ENCODE data around the gene TAF4.

Gene TAF4

GRCh38 chr20:62066339-62066982 lies 780 bp upstream of the TAF4 start (continued):
- TF ChIP-seq ZNF398 (tag by site-specific recombination; IDR thresholded peaks at IDR 0.05) (peak; percentile 42; the same call in 1 of the 2 replicates), ZFP69B (tag by site-specific recombination; IDR thresholded peaks at IDR 0.05) (no peak), GFI1B (tag by site-specific recombination; IDR thresholded peaks at IDR 0.05) (no peak), ZEB2 (tag by site-specific recombination; IDR thresholded peaks at IDR 0.05) (0 out of 2 replicates have a peak, but pooled peaks have one; percentile 26), ZBTB6 (tag by site-specific recombination; IDR thresholded peaks at IDR 0.05) (no peak), ZBTB21 (tag by site-specific recombination; IDR thresholded peaks at IDR 0.05) (no peak), ZNF274 (IDR thresholded peaks at IDR 0.05; ENCODE audit: low read length) (no peak), ZNF274 (tag by site-specific recombination; IDR thresholded peaks at IDR 0.05; ENCODE audit: borderline replicate concordance) (no peak), ZNF155 (tag by site-specific recombination; IDR thresholded peaks at IDR 0.05) (no peak), ZNF76 (tag by site-specific recombination; IDR thresholded peaks at IDR 0.05; ENCODE audit: borderline replicate concordance, low read depth) (peak; percentile 47), GLIS2 (tag by site-specific recombination; IDR thresholded peaks at IDR 0.05) (peak; percentile 63), ZBTB26 (tag by site-specific recombination; optimal IDR thresholded peaks at IDR 0.05) (peak; percentile 69), ZNF138 (tag by site-specific recombination; IDR thresholded peaks at IDR 0.05; ENCODE audit: borderline replicate concordance) (no peak), YY1 (tag by site-specific recombination; IDR thresholded peaks at IDR 0.05) (peak; percentile 33; the same call in 1 of the 2 replicates)

GRCh38 chr20:62064770-62065673 lies 659 bp downstream of the TAF4 start:
- Histone ChIP-seq H3K4me3 (ENCODE audit: low read depth, low read length) (peak overlapping the region; percentile 74), H3K4me1 (ENCODE audit: control insufficient read depth, insufficient read depth, low read length) (no peaks in the 10 kb centered on the region), H3K27ac (ENCODE audit: extremely low read depth, low read depth, low read length) (peak overlapping the region; percentile 76; the same call in 1 of the 2 replicates), H3K36me3 (ENCODE audit: control insufficient read depth in 2 of 2, insufficient read depth in 1 of 2, low read length in 2 of 2) (peaks cover 0 to 32% of the 10 kb centered on the region in 2 experiments; a peak in 1 of 3 replicates), H3K9me3 (ENCODE audit: control insufficient read depth, insufficient read depth, low read depth, low read length) (no peaks in the 10 kb centered on the region)
- TF ChIP-seq ZNF112 (tag by site-specific recombination; IDR thresholded peaks at IDR 0.05), result no peak
- no peak for TF ChIP-seq ZNF132 (tag by site-specific recombination; IDR thresholded peaks at IDR 0.05; ENCODE audit: borderline replicate concordance)
- no peak for TF ChIP-seq KLF16 (tag by site-specific recombination; IDR thresholded peaks at IDR 0.05)
- ChIA-PET CTCF (no interaction called here), POLR2A (interaction anchor here (1.6 to 2.3 kb wide), 3 partner anchors 54 to 70 kb away, joined by 8 to 22 read pairs (median 15); partner anchors contain the start of gene LSM14B)

Data from HEK293 (cell line).